Sigmoid colon (tissue), 4 donors: ENCODE results near the gene SHISAL1.

Experiments
- POLR2AphosphoS5 ChIP-seq, 4 donors: sonication (generic); formaldehyde crosslinking; IDR thresholded peaks; one replicate each; pipeline ENCODE4 v1.6.1; 2017; ENCODE audit warnings: antibody characterized with exemption in 4 of 4
- TF ChIP-seq, protein P1 (sequence below), 4 experiments: fragments of 450-650 bp in 3 of 4; fragments of 200-600 bp in 1 of 4; IDR thresholded peaks; one replicate each; pipeline ENCODE4 v1.5.1; 2016 to 2019; ENCODE audit warnings: antibody characterized with exemption in 4 of 4, mild to moderate bottlenecking in 3 of 4, moderate library complexity in 2 of 4

- TF ChIP-seq, protein P1, sequence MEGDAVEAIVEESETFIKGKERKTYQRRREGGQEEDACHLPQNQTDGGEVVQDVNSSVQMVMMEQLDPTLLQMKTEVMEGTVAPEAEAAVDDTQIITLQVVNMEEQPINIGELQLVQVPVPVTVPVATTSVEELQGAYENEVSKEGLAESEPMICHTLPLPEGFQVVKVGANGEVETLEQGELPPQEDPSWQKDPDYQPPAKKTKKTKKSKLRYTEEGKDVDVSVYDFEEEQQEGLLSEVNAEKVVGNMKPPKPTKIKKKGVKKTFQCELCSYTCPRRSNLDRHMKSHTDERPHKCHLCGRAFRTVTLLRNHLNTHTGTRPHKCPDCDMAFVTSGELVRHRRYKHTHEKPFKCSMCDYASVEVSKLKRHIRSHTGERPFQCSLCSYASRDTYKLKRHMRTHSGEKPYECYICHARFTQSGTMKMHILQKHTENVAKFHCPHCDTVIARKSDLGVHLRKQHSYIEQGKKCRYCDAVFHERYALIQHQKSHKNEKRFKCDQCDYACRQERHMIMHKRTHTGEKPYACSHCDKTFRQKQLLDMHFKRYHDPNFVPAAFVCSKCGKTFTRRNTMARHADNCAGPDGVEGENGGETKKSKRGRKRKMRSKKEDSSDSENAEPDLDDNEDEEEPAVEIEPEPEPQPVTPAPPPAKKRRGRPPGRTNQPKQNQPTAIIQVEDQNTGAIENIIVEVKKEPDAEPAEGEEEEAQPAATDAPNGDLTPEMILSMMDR (IDR thresholded peaks at IDR 0.05): no peak
- TF ChIP-seq POLR2AphosphoS5 (IDR thresholded peaks at IDR 0.05): no peak
Observed at GRCh38 chr22:44329179-44329796, 16.5 kb upstream of the SHISAL1 start.
